Stimulated activated naive CD4-positive, alpha-beta T cell (primary cell): ENCODE data around the gene FOXJ2.
"Not testable (repeated sequence)": the region's sequence is repeated elsewhere in the genome, so short reads cannot be mapped to it uniquely, and the experiment has no call there.

Experiments
- DNase-seq, 6 experiments: peaks; one replicate each; lab custom pipeline; 2025; lab: John Stamatoyannopoulos, UW

Gene FOXJ2

GRCh38 chr12:8065991-8066594 is 33.6 kb downstream of the FOXJ2 start, which contains the start of gene C3AR1:
C3AR1 (minus strand) TSS chr12:8066359; CDS start chr12:8060185, 6,174 bp downstream.
- DNase-seq, result peak in 5 of 6 experiments; percentile 3 to 66 (median 62)

GRCh38 chr12:8069582-8069981 is 37.1 kb downstream of the FOXJ2 start:
- no peak for DNase-seq

GRCh38 chr12:8071820-8072219 is 39.3 kb downstream of the FOXJ2 start:
- DNase-seq, result not testable (repeated sequence)

- no peak for DNase-seq
These were observed 43.4 kb downstream of the FOXJ2 start for GRCh38 chr12:8075935-8076334.

- DNase-seq, result no peak
These were observed 43.9 kb downstream of the FOXJ2 start for GRCh38 chr12:8076366-8076765.

GRCh38 chr12:8077207-8077606 is 44.7 kb downstream of the FOXJ2 start:
- DNase-seq, result no peak

- peak; percentile 8 to 77 (median 62) for DNase-seq
These were observed 45.9 kb downstream of the FOXJ2 start for GRCh38 chr12:8078398-8078797.

GRCh38 chr12:8078916-8079315 is 46.4 kb downstream of the FOXJ2 start:
- no peak for DNase-seq

GRCh38 chr12:8080120-8080519 is 47.6 kb downstream of the FOXJ2 start:
- DNase-seq, result no peak

- DNase-seq, result peak in 3 of 6 experiments; percentile 23 to 60 (median 38)
These were observed 48.9 kb downstream of the FOXJ2 start for GRCh38 chr12:8081251-8081920.

- DNase-seq, result no peak
These were observed 50.2 kb downstream of the FOXJ2 start for GRCh38 chr12:8082808-8083100.

GRCh38 chr12:8084351-8084750 is 51.8 kb downstream of the FOXJ2 start:
- DNase-seq, result peak in 1 of 6 experiments; percentile 10

- DNase-seq, result no peak
These were observed 55.1 kb downstream of the FOXJ2 start for GRCh38 chr12:8087666-8088065.

- peak in 4 of 6 experiments; percentile 3 to 33 (median 28) for DNase-seq
These were observed 56.1 kb downstream of the FOXJ2 start for GRCh38 chr12:8088574-8088973.

GRCh38 chr12:8089277-8089676 is 56.8 kb downstream of the FOXJ2 start:
- not testable (repeated sequence) for DNase-seq

GRCh38 chr12:8089716-8090115 is 57.2 kb downstream of the FOXJ2 start:
- no peak for DNase-seq

- no peak for DNase-seq
These were observed 60.8 kb downstream of the FOXJ2 start for GRCh38 chr12:8093291-8093690.

GRCh38 chr12:8096281-8096915 is 63.9 kb downstream of the FOXJ2 start:
- no peak for DNase-seq

- no peak for DNase-seq
These were observed 66.7 kb downstream of the FOXJ2 start for GRCh38 chr12:8099235-8099634.
